Neural cell (in vitro differentiated cells): ENCODE results near the gene PPP1R15B.

ENCODE experiments used
- CTCF ChIP-seq: fragments of 450-650 bp; IDR thresholded peaks from 2 replicates; pipeline ENCODE4 v1.5.1; 2014; ENCODE audit warnings: antibody characterized with exemption, mild to moderate bottlenecking, moderate library complexity; ENCODE audit not compliant: poor library complexity, severe bottlenecking
- EP300 ChIP-seq: fragments of 450-650 bp; conservative IDR thresholded peaks from 2 replicates; pipeline ENCODE4 v1.6.1; 2014; ENCODE audit warnings: antibody characterized with exemption, mild to moderate bottlenecking, moderate library complexity; ENCODE audit not compliant: poor library complexity, severe bottlenecking
- EZH2 ChIP-seq: fragments of 200-600, 300-800 bp; shearing (Covaris generic), sonication (generic); IDR thresholded peaks from 2 replicates; pipeline ENCODE4 v1.6.1; 2014; ENCODE audit warnings: antibody characterized with exemption, low read length, borderline replicate concordance, mild to moderate bottlenecking; ENCODE audit not compliant: insufficient read depth, poor library complexity, severe bottlenecking
- POLR2AphosphoS5 ChIP-seq: IDR thresholded peaks from 2 replicates; pipeline ENCODE4 v1.6.1; 2012
- RAD21 ChIP-seq: fragments of 450-650 bp; conservative IDR thresholded peaks from 2 replicates; pipeline ENCODE4 v1.6.1; 2014; ENCODE audit warnings: antibody characterized with exemption, mild to moderate bottlenecking, moderate library complexity

- TF ChIP-seq EZH2 (no peak), CTCF (no peak), EP300 (no peak), RAD21 (no peak), POLR2AphosphoS5 (no peak)
Measured at GRCh38 chr1:204355913-204356312, 55.7 kb downstream of the PPP1R15B start.
